SK-N-DZ (cell line): ENCODE measurements around the gene KARS1.

Experiments
- DNase-seq: peaks from one replicate; pipeline ENCODE4 v3.0.0-alpha.2; 2015; ENCODE audit warnings: low spot score

Gene KARS1

GRCh38 chr16:75588716-75589115 is 58.7 kb downstream of the KARS1 start:
- no peak for DNase-seq

- DNase-seq, result no peak
Measured at GRCh38 chr16:75584108-75584507, 63.4 kb downstream of the KARS1 start.

GRCh38 chr16:75579281-75579834 is 68.1 kb downstream of the KARS1 start:
- no peak for DNase-seq

- no peak for DNase-seq
Measured at GRCh38 chr16:75578725-75579124, 68.7 kb downstream of the KARS1 start.

- DNase-seq, result no peak
Measured at GRCh38 chr16:75578212-75578611, 69.3 kb downstream of the KARS1 start.
